IMR-90 (cell line): ENCODE data around the gene HSD17B11. TPM values are rescaled to one million over a fixed set of nuclear protein-coding genes. Genes with fewer than 3 reads are reported as not detected.

Experiments used
- ATAC-seq: fragments of 200-7000 bp; cut with Tn5 transposase; 2 replicates; pipeline ENCODE4 v1.9.1; 2020; ENCODE audit warnings: low read depth, mild to moderate bottlenecking, moderate library complexity
- BruUV-seq: library from RNA; stranded (reverse); fragments of 400-500 nt; replicated peaks from 2 replicates; lab custom pipeline; 2021; lab: Mats Ljungman, UMichigan
- CTCF ChIA-PET: fragments of 300-600 bp; formaldehyde crosslinking; extraction: SDS; loops from one replicate; lab custom pipeline; 2021; ENCODE audit warnings: antibody characterized with exemption; lab: Yijun Ruan, JAX
- POLR2A ChIA-PET: fragments of 300-600 bp; sonication (Branson Sonifier 250); formaldehyde crosslinking; loops from one replicate; lab custom pipeline; 2022; ENCODE audit warnings: antibody characterized with exemption; ENCODE audit not compliant: unreplicated experiment; lab: Charles Lee
- DNase-seq: peaks from one replicate; pipeline ENCODE4 v3.0.0; 2013
- H2AFZ ChIP-seq: replicated peaks from 2 replicates; pipeline ENCODE3; 2013; ENCODE audit warnings: low read length, mild to moderate bottlenecking; ENCODE audit not compliant: poor library complexity
- H2AK5ac ChIP-seq: 2 replicates; pipeline ENCODE4 v1.6.1; 2013; ENCODE audit warnings: low read depth, low read length, inconsistent platforms
- H2AK9ac ChIP-seq: replicated peaks from 2 replicates; pipeline ENCODE3; 2013; ENCODE audit warnings: mild to moderate bottlenecking, low read depth, low read length, moderate library complexity; ENCODE audit not compliant: poor library complexity
- H2BK120ac ChIP-seq: 2 replicates; pipeline ENCODE4 v1.6.1; 2013; ENCODE audit warnings: low read depth, low read length, inconsistent platforms
- H2BK15ac ChIP-seq: 3 replicates; pipeline ENCODE4 v1.6.1; 2013; ENCODE audit warnings: low read depth, low read length, inconsistent platforms
- H2BK20ac ChIP-seq: 2 replicates; pipeline ENCODE4 v1.6.1; 2013; ENCODE audit warnings: low read depth, mild to moderate bottlenecking, inconsistent platforms, low read length, moderate library complexity
- H2BK5ac ChIP-seq: 2 replicates; pipeline ENCODE4 v1.6.1; 2013; ENCODE audit warnings: mild to moderate bottlenecking, low read depth, low read length, inconsistent platforms; ENCODE audit not compliant: poor library complexity, severe bottlenecking
- H3K14ac ChIP-seq: replicated peaks from 2 replicates; pipeline ENCODE4 v1.6.1; 2013; ENCODE audit warnings: low read depth, low read length, inconsistent platforms
- H3K18ac ChIP-seq: 2 replicates; pipeline ENCODE4 v1.6.1; 2013; ENCODE audit warnings: low read depth, low read length, control low read depth
- H3K23ac ChIP-seq: 2 replicates; pipeline ENCODE4 v1.6.1; 2013; ENCODE audit warnings: low read depth, low read length, inconsistent platforms
- H3K27ac ChIP-seq: 2 replicates; pipeline ENCODE4 v1.5.1; 2013; ENCODE audit warnings: mild to moderate bottlenecking, control low read depth, low read length; ENCODE audit not compliant: insufficient read depth
- H3K27me3 ChIP-seq: 2 replicates; pipeline ENCODE4 v1.6.1; 2013; ENCODE audit warnings: low read length; ENCODE audit not compliant: control insufficient read depth, insufficient read depth
- H3K36me3 ChIP-seq: 2 replicates; pipeline ENCODE4 v1.6.1; 2013; ENCODE audit warnings: low read length, mixed read lengths; ENCODE audit not compliant: control insufficient read depth, insufficient read depth
- H3K4ac ChIP-seq: 2 replicates; pipeline ENCODE4 v1.6.1; 2013; ENCODE audit warnings: low read depth, low read length, inconsistent platforms
- H3K4me1 ChIP-seq: 2 replicates; pipeline ENCODE4 v1.6.1; 2013; ENCODE audit warnings: low read length, mixed read lengths; ENCODE audit not compliant: control insufficient read depth, insufficient read depth
- H3K4me2 ChIP-seq: 2 replicates; pipeline ENCODE4 v1.6.1; 2013; ENCODE audit warnings: low read depth, mild to moderate bottlenecking, control low read depth, low read length, moderate library complexity
- H3K4me3 ChIP-seq: 2 replicates; pipeline ENCODE4 v1.5.1; 2013; ENCODE audit warnings: low read depth, mild to moderate bottlenecking, control low read depth, low read length, moderate library complexity; ENCODE audit not compliant: insufficient read depth
- H3K56ac ChIP-seq: 2 replicates; pipeline ENCODE4 v1.6.1; 2013; ENCODE audit warnings: low read length, inconsistent platforms; ENCODE audit not compliant: insufficient read depth; ENCODE audit errors: extremely low read depth
- H3K79me1 ChIP-seq, 2 experiments: 2 replicates each; pipeline ENCODE4 v1.6.1; 2013; ENCODE audit warnings: low read length in 2 of 2, inconsistent platforms in 1 of 2, low read depth in 1 of 2
- H3K9ac ChIP-seq: 2 replicates; pipeline ENCODE4 v1.6.1; 2013; ENCODE audit warnings: low read depth, low read length, control low read depth
- H3K9me1 ChIP-seq: 2 replicates; pipeline ENCODE4 v1.6.1; 2013; ENCODE audit warnings: low read length, inconsistent platforms; ENCODE audit not compliant: insufficient read depth
- H3K9me3 ChIP-seq: 2 replicates; pipeline ENCODE4 v1.6.1; 2013; ENCODE audit warnings: low read length; ENCODE audit not compliant: control insufficient read depth, insufficient read depth
- H4K20me1 ChIP-seq: 2 replicates; pipeline ENCODE4 v1.6.1; 2013; ENCODE audit warnings: low read length, inconsistent platforms; ENCODE audit not compliant: insufficient read depth
- H4K5ac ChIP-seq: 2 replicates; pipeline ENCODE4 v1.6.1; 2013; ENCODE audit warnings: mild to moderate bottlenecking, low read depth, low read length, control low read depth
- H4K8ac ChIP-seq, 2 experiments: 2 replicates each; pipeline ENCODE4 v1.6.1; 2013; ENCODE audit warnings: low read depth in 2 of 2, low read length in 2 of 2, control low read depth in 1 of 2, inconsistent platforms in 1 of 2
- H4K91ac ChIP-seq: 2 replicates; pipeline ENCODE4 v1.6.1; 2013; ENCODE audit warnings: low read depth, low read length, inconsistent platforms; ENCODE audit not compliant: insufficient read depth
- FOS ChIP-seq: fragments of 150-350 bp; IDR thresholded peaks from 2 replicates; pipeline ENCODE4 v1.6.1; 2016; ENCODE audit warnings: low read depth, low read length
- POLR2A ChIP-seq: IDR thresholded peaks from 2 replicates; pipeline ENCODE4 v1.6.1; 2012; ENCODE audit warnings: mild to moderate bottlenecking, low read depth, low read length
- WGBS, 2 experiments: methylation state at CpG; one replicate each; pipeline versions ENCODE4 v1.1.5 to v1.1.7; 2013; ENCODE audit warnings: missing lambda C conversion rate in 2 of 2; ENCODE audit not compliant: insufficient read length in 1 of 2; ENCODE audit errors: extremely low coverage in 2 of 2; 5-methylcytosine and 5-hydroxymethylcytosine counted together
- dilution Hi-C: fragments of 300-500 bp; cut with HindIII; formaldehyde crosslinking; loops from one replicate; pipeline ENCODE4 v1.14.3; 2018; ENCODE audit warnings: low sequenced_read_pairs; ENCODE audit not compliant: unreplicated experiment
- in situ Hi-C: fragments of 300-500 bp; cut with MboI; formaldehyde crosslinking; loops from 3 replicates; pipeline ENCODE4 v1.14.3; 2019; ENCODE audit warnings: low sequenced_read_pairs, inconsistent platforms, mixed read lengths
- intact Hi-C: fragments of 100-400 bp; cut with micrococcal nuclease; formaldehyde crosslinking; loops from 2 replicates; pipeline ENCODE4 v1.10.0; 2022
- polyA plus RNA-seq, 3 experiments: library from polyadenylated mRNA; depleted of rRNA; stranded (reverse); fragments of >200 nt; gene quantifications; 2 replicates each; pipeline ENCODE4 v1.2.3, GENCODE V29; 2012; ENCODE audit warnings: low replicate concordance in 1 of 3
- total RNA-seq: library from RNA; depleted of rRNA; stranded (reverse); fragments of >200 nt; gene quantifications from 2 replicates; pipeline ENCODE4 v1.2.3, GENCODE V29; 2012
- TF ChIP-seq, protein P1 (sequence below): conservative IDR thresholded peaks from 2 replicates; pipeline ENCODE4 v1.5.1; 2012; ENCODE audit warnings: mild to moderate bottlenecking, low read depth, low read length, improper control_type of control experiment
- TF ChIP-seq, protein P2 (sequence below): fragments of 150-350 bp; IDR thresholded peaks from 2 replicates; pipeline ENCODE4 v1.6.1; 2017; ENCODE audit warnings: mild to moderate bottlenecking, antibody characterized with exemption, low read length, low read depth

The HSD17B11 gene
- total and polyA plus RNA-seq, 2 of the 4 experiments (the other 2 are of a cell fraction), result 11.3 to 12.0 TPM

DNA sequence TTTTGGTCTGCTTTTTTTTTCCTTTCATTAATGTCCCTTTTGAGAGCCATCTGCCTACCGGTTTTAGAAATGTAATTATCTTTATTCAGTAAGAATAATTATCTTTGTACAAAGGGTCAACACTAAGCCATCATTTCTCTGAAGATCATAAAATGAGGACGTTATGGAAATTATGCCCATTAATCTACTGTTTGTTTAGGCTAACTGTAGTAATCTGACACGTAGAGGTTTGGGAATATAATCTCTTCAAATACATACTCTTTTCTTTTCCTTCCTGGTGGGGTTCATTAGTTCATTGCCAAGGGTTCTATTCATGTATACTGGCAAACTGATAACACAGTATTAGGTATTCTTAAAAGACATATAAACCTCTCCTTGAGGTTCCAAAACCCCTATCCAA is 64.5 kb downstream of the HSD17B11 start:
- no peak overlapping the region for H2AFZ ChIP-seq
- no peaks in the 10 kb centered on the region for H3K9me3 ChIP-seq
- no peak overlapping the region for H4K91ac ChIP-seq
- no peak overlapping the region for H3K27ac ChIP-seq
- no peak overlapping the region for H3K23ac ChIP-seq
- no peaks in the 10 kb centered on the region for H3K79me1 ChIP-seq
- CTCF ChIA-PET, result no interaction called here
- H4K8ac ChIP-seq, result no peak overlapping the region
- H2BK120ac ChIP-seq, result no peak overlapping the region
- H2AK5ac ChIP-seq, result no peak overlapping the region
- H3K4ac ChIP-seq, result no peak overlapping the region
- no peak overlapping the region for H2AK9ac ChIP-seq
- H3K27me3 ChIP-seq, result no peaks in the 10 kb centered on the region
- H3K9me1 ChIP-seq, result no peaks in the 10 kb centered on the region
- no CpG with 5 or more reads among the region's 3 CpGs for WGBS, 2 experiments
- H2BK5ac ChIP-seq, result no peak overlapping the region
- no peak for DNase-seq
- no peak overlapping the region for H3K4me3 ChIP-seq
- H2BK15ac ChIP-seq, result no peak overlapping the region
- no peaks in the 10 kb centered on the region; the same call in 1 of the 2 replicates for H3K4me1 ChIP-seq
- in situ Hi-C loops (no loop called here), intact Hi-C loops (no loop called here), dilution Hi-C loops (no loop called here)
- H3K14ac ChIP-seq, result no peak overlapping the region
- no peaks in the 10 kb centered on the region for H4K20me1 ChIP-seq
- H2BK20ac ChIP-seq, result no peak overlapping the region
- H3K18ac ChIP-seq, result no peak overlapping the region
- no peak for ATAC-seq
- H3K4me2 ChIP-seq, result no peak overlapping the region
- H3K9ac ChIP-seq, result no peak overlapping the region
- H3K36me3 ChIP-seq, result no peaks in the 10 kb centered on the region
- no peak overlapping the region for H4K5ac ChIP-seq
- BruUV-seq, result no TSS peak
- TF ChIP-seq, protein P1, sequence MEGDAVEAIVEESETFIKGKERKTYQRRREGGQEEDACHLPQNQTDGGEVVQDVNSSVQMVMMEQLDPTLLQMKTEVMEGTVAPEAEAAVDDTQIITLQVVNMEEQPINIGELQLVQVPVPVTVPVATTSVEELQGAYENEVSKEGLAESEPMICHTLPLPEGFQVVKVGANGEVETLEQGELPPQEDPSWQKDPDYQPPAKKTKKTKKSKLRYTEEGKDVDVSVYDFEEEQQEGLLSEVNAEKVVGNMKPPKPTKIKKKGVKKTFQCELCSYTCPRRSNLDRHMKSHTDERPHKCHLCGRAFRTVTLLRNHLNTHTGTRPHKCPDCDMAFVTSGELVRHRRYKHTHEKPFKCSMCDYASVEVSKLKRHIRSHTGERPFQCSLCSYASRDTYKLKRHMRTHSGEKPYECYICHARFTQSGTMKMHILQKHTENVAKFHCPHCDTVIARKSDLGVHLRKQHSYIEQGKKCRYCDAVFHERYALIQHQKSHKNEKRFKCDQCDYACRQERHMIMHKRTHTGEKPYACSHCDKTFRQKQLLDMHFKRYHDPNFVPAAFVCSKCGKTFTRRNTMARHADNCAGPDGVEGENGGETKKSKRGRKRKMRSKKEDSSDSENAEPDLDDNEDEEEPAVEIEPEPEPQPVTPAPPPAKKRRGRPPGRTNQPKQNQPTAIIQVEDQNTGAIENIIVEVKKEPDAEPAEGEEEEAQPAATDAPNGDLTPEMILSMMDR, result no peak
- TF ChIP-seq POLR2A, result no peak
- TF ChIP-seq FOS, result no peak
- TF ChIP-seq, protein P2, sequence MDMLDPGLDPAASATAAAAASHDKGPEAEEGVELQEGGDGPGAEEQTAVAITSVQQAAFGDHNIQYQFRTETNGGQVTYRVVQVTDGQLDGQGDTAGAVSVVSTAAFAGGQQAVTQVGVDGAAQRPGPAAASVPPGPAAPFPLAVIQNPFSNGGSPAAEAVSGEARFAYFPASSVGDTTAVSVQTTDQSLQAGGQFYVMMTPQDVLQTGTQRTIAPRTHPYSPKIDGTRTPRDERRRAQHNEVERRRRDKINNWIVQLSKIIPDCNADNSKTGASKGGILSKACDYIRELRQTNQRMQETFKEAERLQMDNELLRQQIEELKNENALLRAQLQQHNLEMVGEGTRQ, result no peak
- H3K56ac ChIP-seq, result no peak overlapping the region
- POLR2A ChIA-PET, result no interaction called here
